Spleen (tissue), 7 donors: Measurements from ENCODE around the gene STRBP.

Source experiments
- CTCF ChIP-seq, 11 experiments: fragments of 200-600 bp in 7 of 11; fragments of 450-650 bp in 4 of 11; sonication (generic) in 4 of 11; IDR thresholded peaks in 8 of 11; conservative IDR thresholded peaks in 3 of 11; 1 replicate in 7 of 11; 2 replicates in 4 of 11; pipeline versions ENCODE4 v1.4.0 to v1.8.0; 2016 to 2021; ENCODE audit warnings: antibody characterized with exemption in 11 of 11, inconsistent platforms in 4 of 11, mild to moderate bottlenecking in 1 of 11
- POLR2A ChIP-seq, 3 donors: fragments of 450-650 bp; IDR thresholded peaks; one replicate each; pipeline ENCODE4 v1.5.1; 2017; ENCODE audit warnings: antibody characterized with exemption in 3 of 3, mild to moderate bottlenecking in 1 of 3
- POLR2AphosphoS5 ChIP-seq, 3 donors: sonication (generic); formaldehyde crosslinking; IDR thresholded peaks; one replicate each; pipeline ENCODE4 v1.5.1; 2017; ENCODE audit warnings: antibody characterized with exemption in 3 of 3
- donor health status: DM: no; HTN: no; CAD: no; lungs with moderate emphysema.
- donor health status: DM: no; HTN: no; CAD: no.
- donor health status: DM: no; HTN: no; CAD: no.

- TF ChIP-seq CTCF (IDR thresholded peaks at IDR 0.05 in 8 of 11, conservative IDR thresholded peaks at IDR 0.05 in 3 of 11) (no peak), POLR2A (IDR thresholded peaks at IDR 0.05) (no peak), POLR2AphosphoS5 (IDR thresholded peaks at IDR 0.05) (no peak)
These were observed 119.3 kb downstream of the STRBP start for GRCh38 chr9:123149067-123149466.
